ENCODE measurements around the gene MCC.

Gene MCC

GRCh38 chr5:113223831-113224604 lies 264.2 kb downstream of the MCC start:
- no peak for DNase-seq (ENCODE audit: low read depth in 2 of 2)

- no peak for DNase-seq (ENCODE audit: low read depth in 2 of 2)
Measured at GRCh38 chr5:113223315-113223714, 264.9 kb downstream of the MCC start.

GRCh38 chr5:113221294-113222176 lies 266.7 kb downstream of the MCC start:
- no peak for DNase-seq (ENCODE audit: low read depth in 2 of 2)

GRCh38 chr5:113219695-113220094 lies 268.6 kb downstream of the MCC start:
- DNase-seq (ENCODE audit: low read depth in 2 of 2), result no peak

GRCh38 chr5:113218906-113219517 lies 269.2 kb downstream of the MCC start:
- no peak for DNase-seq (ENCODE audit: low read depth in 2 of 2)

GRCh38 chr5:113218200-113218599 lies 270.1 kb downstream of the MCC start:
- DNase-seq (ENCODE audit: low read depth in 2 of 2), result no peak

GRCh38 chr5:113217619-113218184 lies 270.6 kb downstream of the MCC start:
- no peak for DNase-seq (ENCODE audit: low read depth in 2 of 2)

- DNase-seq (ENCODE audit: low read depth in 2 of 2), result no peak
Measured at GRCh38 chr5:113216545-113216944, 271.7 kb downstream of the MCC start.

- no peak for DNase-seq (ENCODE audit: low read depth in 2 of 2)
Measured at GRCh38 chr5:113215401-113216060, 272.7 kb downstream of the MCC start.

GRCh38 chr5:113214606-113215323 lies 273.5 kb downstream of the MCC start:
- no peak for DNase-seq (ENCODE audit: low read depth in 2 of 2)

GRCh38 chr5:113213551-113214425 lies 274.5 kb downstream of the MCC start:
- no peak for DNase-seq (ENCODE audit: low read depth in 2 of 2)

- DNase-seq (ENCODE audit: low read depth in 2 of 2), result no peak
Measured at GRCh38 chr5:113212244-113212920, 275.9 kb downstream of the MCC start.

- DNase-seq (ENCODE audit: low read depth in 2 of 2), result no peak
Measured at GRCh38 chr5:113209498-113209897, 278.8 kb downstream of the MCC start.

- no peak for DNase-seq (ENCODE audit: low read depth in 2 of 2)
Measured at GRCh38 chr5:113205807-113206206, 282.4 kb downstream of the MCC start.

- no peak for DNase-seq (ENCODE audit: low read depth in 2 of 2)
Measured at GRCh38 chr5:113205323-113205722, 282.9 kb downstream of the MCC start.

GRCh38 chr5:113204525-113205161 lies 283.6 kb downstream of the MCC start:
- DNase-seq (ENCODE audit: low read depth in 2 of 2), result no peak

- DNase-seq (ENCODE audit: low read depth in 2 of 2), result no peak
Measured at GRCh38 chr5:113203916-113204315, 284.3 kb downstream of the MCC start.

- DNase-seq (ENCODE audit: low read depth in 2 of 2), result no peak
Measured at GRCh38 chr5:113202746-113203716, 285.2 kb downstream of the MCC start.

Measured in stimulated activated CD4-positive, alpha-beta T cell treated with anti-CD3 and anti-CD28 coated beads, Interleukin-1b, Interleukin-23, amount 100 ng/mL, for 1 hour (primary cell).